GM18511 (cell line): ENCODE measurements around the gene BCL2L1.
"Not testable (repeated sequence)": the region's sequence is repeated elsewhere in the genome, so short reads cannot be mapped to it uniquely, and the experiment has no call there.

Source experiments
- ATAC-seq: cut with Tn5 transposase; IDR thresholded peaks from one replicate; pipeline ENCODE4 v1.9.1; 2021; ENCODE audit warnings: mild to moderate bottlenecking, moderate library complexity; ENCODE audit not compliant: unreplicated experiment

Gene BCL2L1

GRCh38 chr20:31722257-31723068 lies at the start of gene BCL2L1:
Gene BCL2L1, minus strand, starts transcription at chr20:31722868. Its CDS starts 650 bp downstream, at chr20:31722218.
- ATAC-seq, result peak; percentile 36

GRCh38 chr20:31770243-31770642 lies 47.6 kb upstream of the BCL2L1 start:
- ATAC-seq, result no peak

DNA sequence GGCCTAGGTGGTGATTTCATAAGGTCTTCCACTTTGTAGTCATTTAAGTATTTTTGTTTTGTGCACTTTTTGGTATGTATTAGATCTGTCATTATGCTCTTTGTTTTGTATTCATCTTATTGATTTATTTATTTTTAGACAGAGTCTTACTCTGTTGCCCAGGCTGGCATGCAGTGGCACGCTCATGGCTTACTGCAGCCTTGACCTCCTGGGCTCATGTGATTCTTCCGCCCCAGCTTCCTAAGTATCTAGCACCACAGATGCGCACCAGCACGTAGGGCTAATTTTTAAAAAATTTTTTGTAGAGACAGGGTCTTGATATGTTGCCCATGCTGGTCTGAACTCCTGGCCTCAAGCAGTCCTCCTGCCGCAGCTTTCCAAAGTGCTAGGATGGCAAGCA lies 47.0 kb upstream of the BCL2L1 start:
- ATAC-seq, result no peak

DNA sequence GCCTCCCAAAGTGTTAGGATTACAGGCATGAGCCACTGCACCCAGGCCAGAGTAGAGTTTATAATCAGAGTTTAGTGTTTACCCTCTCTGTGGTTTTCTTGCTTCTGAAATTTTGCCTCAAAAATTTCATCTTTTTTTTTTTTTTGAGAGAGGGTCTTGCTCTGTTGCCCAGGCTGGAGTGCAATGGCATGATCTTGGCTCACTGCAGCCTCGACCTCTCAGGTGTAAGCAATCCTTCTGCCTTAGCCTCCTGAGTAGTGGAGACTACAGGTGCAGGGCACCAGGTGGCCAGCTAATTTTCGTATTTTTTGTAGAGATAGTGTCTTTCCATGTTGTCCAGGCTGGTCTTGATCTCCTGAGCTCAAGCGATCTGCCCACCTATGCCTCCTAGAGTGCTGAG lies 45.1 kb upstream of the BCL2L1 start:
- ATAC-seq, result no peak

DNA sequence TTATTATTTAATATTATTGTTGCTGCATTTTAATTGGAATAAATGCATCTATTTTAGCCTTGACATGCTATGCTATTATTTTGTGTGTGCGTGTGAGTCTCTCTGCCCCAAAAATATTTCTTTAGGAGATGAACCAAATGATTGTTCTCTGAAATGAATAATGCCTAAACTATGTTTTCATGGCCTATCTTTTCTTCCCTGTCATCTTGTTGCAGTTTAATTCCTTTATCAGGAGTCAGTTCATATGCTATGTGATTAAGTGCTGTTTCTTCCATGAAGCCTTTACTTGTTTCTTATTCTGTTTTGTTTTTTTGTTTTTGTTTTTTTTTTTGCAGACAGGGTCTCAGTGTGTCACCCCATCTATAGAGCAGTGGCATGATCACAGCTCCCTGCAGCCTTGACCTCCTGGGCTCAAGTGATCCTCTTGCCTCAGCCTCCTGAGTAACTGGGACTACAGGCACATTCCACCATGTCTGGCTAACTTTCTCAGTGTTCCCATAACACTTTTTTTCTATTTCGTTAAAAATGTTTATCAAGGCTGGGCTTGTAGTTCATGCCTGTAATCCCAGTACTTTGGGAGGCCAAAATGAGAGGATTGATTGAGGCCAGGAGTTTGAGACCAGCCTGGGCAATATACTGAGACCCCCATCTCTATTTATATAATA lies 42.1 kb upstream of the BCL2L1 start:
- ATAC-seq, result no peak

DNA sequence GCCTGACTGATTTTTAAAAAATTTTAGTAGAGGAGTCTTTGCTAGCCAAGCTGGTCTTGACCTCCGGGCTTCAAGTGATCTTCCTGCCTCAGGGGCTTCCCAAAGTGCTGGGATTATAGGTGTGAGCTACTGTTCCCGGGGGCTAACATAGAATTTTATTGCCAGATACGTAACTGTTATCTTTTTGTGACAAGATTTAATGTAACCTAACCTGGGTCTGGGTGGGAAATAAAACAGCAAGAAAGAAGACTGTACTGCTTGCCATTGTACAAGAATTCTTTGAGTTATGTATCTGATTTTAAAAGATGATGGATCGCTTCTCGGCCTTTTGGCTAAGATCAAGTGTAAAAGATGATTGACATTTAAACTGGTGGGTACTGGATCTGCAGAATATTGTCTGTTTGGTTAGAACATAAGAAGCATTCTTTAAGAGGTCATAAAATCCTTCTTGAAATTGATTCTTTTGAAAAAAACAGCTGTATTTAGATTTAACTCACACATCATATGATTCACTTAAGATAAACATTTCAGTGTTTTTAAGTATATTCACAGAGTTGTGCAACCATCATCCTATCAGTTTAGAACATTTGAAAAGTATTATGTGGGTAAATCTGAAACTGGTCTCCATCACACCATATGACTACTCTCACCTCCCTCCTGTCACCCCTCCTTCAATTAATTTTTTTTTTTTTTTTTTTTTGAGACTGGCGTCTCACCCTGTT lies 38.0 kb upstream of the BCL2L1 start:
- ATAC-seq, result no peak

- ATAC-seq, result no peak
Measured at GRCh38 chr20:31759836-31760518, 37.3 kb upstream of the BCL2L1 start.

GRCh38 chr20:31758991-31759390 lies 36.3 kb upstream of the BCL2L1 start:
- no peak for ATAC-seq

- no peak for ATAC-seq
Measured at GRCh38 chr20:31758521-31758920, 35.9 kb upstream of the BCL2L1 start.

DNA sequence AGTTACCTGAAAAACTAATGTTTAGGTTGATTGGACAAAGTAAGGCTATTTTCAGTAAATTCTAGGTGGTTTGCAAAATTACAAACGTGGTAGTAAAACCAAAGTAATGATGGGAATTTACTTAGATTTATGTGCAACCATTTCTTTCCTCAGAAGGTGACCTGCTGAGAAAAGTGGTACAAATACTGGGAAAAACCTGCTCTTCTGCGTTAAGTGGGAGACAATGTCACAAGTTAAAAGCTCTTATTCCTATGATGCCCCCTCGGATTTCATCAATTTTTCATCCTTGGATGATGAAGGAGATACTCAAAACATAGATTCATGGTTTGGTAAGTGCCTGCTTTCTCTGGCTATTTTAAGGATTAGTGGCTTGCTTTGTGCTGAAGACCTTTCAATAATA lies 34.6 kb upstream of the BCL2L1 start:
- no peak for ATAC-seq

- ATAC-seq, result no peak
Measured at GRCh38 chr20:31751126-31751525, 28.5 kb upstream of the BCL2L1 start.

DNA sequence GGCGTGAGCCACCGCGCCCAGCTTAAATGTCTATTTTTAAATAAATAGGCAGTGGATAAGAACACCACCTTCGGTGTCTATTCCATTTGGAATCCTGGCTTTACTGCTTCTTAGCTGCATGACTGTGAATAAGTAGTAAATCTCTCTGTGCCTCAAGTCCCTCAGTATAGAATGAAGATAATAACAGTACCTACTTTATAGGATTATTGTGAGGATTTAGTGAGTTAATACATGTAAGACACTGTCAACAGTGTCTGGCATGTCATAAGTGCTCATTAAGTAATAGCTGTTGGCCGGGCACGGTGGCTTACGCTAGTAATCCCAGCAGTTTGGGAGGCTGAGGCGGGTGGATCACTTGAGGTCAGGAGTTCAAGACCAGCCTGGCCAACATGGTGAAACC lies 26.6 kb upstream of the BCL2L1 start:
- ATAC-seq, result no peak

GRCh38 chr20:31747640-31748039 lies 25.0 kb upstream of the BCL2L1 start:
- ATAC-seq, result no peak

DNA sequence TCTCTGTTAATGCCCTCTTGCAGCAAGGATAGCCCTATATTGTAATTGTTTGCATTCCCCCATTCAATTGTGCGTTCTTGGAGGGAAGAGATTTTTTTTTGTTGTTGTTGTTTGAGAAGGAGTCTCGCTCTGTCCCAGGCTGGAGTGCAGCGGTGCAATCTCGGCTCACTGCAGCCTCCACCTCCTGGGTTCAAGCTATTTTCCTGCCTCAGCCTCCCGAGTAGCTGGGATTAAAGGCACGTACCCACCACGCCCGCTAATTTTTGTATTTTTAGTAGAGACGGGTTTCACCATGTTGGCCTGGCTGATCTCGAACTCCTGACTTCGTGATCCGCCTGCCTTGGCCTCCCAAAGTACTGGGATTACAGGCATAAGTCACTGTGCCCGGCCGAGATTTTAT lies 24.4 kb upstream of the BCL2L1 start:
- ATAC-seq, result not testable (repeated sequence)

DNA sequence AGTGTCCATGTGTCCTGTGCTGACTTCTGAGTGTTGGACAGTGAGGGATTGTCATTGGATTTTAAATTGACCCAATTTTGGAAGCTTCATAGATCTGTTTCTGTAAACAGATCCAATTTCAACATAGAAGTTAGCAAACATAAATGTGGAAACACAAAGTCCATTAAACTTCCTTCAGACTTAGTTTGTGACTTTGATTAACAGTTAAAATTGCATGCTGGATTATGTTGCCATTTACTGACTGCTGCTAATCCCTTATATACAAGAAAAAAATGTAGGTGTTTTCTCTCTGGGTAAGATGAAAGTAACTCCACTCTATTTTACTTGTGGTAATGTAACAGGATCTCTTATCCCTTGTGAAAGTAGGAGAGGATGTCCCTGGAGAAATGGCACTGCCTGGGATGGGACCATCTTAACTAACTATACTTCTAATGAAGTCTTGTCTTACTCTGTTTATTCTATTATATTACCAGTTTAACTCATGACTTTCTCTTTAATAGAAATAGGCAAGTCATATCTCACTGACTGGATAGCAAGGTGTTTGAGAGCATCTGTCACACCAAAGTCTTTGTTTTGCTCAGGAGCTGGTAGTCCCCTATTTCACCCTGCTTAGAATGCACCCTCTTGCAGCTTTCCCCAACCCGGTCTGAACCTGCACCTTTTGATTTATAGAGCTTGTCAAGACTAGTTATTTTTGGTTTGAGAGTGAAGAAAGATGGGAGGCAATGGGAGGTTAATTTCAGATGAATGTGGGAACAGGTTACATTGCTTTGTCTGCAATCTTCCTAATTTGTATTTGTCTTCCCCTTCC lies 23.6 kb upstream of the BCL2L1 start:
- no peak for ATAC-seq

DNA sequence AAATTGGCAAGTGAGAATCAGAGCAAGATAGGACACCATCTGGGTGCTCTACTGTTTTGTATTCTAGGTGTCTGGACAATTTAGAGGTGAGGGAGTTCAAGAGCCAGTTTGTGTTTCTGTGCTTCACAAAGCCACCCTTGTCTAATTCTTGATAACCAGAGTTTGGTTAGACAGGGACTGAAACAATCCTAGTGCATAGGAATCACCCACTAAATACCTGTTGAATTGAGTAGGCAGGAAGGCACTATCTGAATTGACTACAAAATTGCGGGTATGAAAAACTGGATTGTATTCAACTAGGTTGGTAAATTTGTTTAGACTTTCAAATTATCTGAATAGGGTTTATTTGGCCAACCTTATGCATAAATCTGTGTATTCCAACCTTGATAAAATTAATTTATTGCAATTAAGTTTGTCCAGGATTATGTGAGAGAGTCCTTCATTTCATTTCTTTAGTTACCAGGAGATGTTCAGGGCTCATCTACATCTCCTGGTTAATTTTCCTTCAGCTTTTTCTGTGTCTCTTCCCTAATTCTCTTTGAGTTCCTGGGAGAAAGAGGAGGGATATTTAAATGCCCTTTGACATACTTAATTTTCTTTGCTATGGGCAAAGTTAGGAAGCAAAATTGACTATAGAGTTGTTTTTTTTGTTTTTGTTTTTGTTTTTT lies 18.1 kb upstream of the BCL2L1 start:
- no peak for ATAC-seq

DNA sequence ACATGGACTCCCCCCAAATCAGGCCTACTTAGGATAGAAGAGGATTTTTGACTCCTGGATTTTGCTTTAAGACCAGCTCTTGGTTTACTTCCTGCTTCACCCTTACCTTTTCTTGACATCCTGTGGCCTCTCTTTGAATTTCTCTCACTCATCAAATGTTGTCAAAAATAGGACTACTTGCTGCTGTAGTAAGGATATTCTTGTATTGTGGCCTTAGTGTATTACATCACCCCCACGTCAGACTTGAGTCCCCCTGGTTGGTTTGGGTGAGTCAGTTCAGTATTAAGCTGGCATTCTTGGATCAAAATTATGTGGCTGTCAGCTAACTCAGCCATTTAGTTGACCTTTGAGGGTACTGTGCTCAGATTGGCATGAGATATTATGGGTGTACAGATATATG lies 17.5 kb upstream of the BCL2L1 start:
- peak; percentile 30 for ATAC-seq

- peak; percentile 1 for ATAC-seq
Measured at GRCh38 chr20:31739550-31739977, 16.9 kb upstream of the BCL2L1 start.

GRCh38 chr20:31738729-31739549 lies 16.3 kb upstream of the BCL2L1 start, which contains the start of gene TPX2:
Gene TPX2, plus strand, starts transcription at chr20:31739290. Its CDS starts 18,187 bp downstream, at chr20:31757477.
- peak; percentile 95 for ATAC-seq
